DND-41 (cell line): ENCODE measurements around the gene ADAMTS13.

Experiments
- ATAC-seq: fragments of 200-7000 bp; cut with Tn5 transposase; 3 replicates; pipeline ENCODE4 v1.9.1; 2021; ENCODE audit warnings: low read depth; ENCODE audit not compliant: insufficient read depth
- DNase-seq: peaks from one replicate; pipeline ENCODE4 v3.0.0-alpha.2; 2020
- H2AFZ ChIP-seq: 2 replicates; pipeline ENCODE4 v1.6.0; 2012; ENCODE audit warnings: low read depth, low read length
- H3K27ac ChIP-seq: 2 replicates; pipeline ENCODE4 v1.5.1; 2012; ENCODE audit warnings: low read length, inconsistent platforms
- H3K27me3 ChIP-seq: fragments of 200-600 bp; sonication (generic); 2 replicates; pipeline ENCODE4 v1.6.0; 2012; ENCODE audit warnings: low read length, mild to moderate bottlenecking, inconsistent platforms; ENCODE audit not compliant: insufficient read depth, poor library complexity
- H3K36me3 ChIP-seq: 2 replicates; pipeline ENCODE4 v1.5.1; 2012; ENCODE audit warnings: low read length, inconsistent platforms; ENCODE audit not compliant: insufficient read depth
- H3K4me1 ChIP-seq: 2 replicates; pipeline ENCODE4 v1.5.1; 2012; ENCODE audit warnings: mild to moderate bottlenecking, low read length; ENCODE audit not compliant: insufficient read depth
- H3K4me2 ChIP-seq: 2 replicates; pipeline ENCODE4 v1.6.0; 2012; ENCODE audit warnings: mild to moderate bottlenecking, moderate library complexity, low read length, inconsistent platforms; ENCODE audit not compliant: insufficient read depth
- H3K4me3 ChIP-seq, 2 experiments: fragments of 200-600 bp in 1 of 2; shearing (Covaris generic) in 1 of 2; 2 replicates each; pipeline ENCODE4 v1.5.1; 2012 to 2016; ENCODE audit warnings: inconsistent platforms in 2 of 2, low read length in 2 of 2, mild to moderate bottlenecking in 2 of 2, low read depth in 1 of 2, moderate library complexity in 1 of 2
- H3K79me2 ChIP-seq: 2 replicates; pipeline ENCODE4 v1.6.0; 2012; ENCODE audit warnings: low read length, inconsistent platforms; ENCODE audit not compliant: insufficient read depth
- H3K9ac ChIP-seq: 2 replicates; pipeline ENCODE4 v1.6.0; 2012; ENCODE audit warnings: low read depth, mild to moderate bottlenecking, inconsistent platforms, low read length, moderate library complexity
- H3K9me3 ChIP-seq: 2 replicates; pipeline ENCODE4 v1.5.1; 2012; ENCODE audit warnings: low read length, moderate library complexity, mild to moderate bottlenecking, inconsistent platforms; ENCODE audit not compliant: insufficient read depth, severe bottlenecking
- H4K20me1 ChIP-seq: 2 replicates; pipeline ENCODE4 v1.6.0; 2012; ENCODE audit warnings: low read length; ENCODE audit not compliant: insufficient read depth
- CTCF ChIP-seq: IDR thresholded peaks from 2 replicates; pipeline ENCODE4 v1.5.1; 2012; ENCODE audit warnings: borderline replicate concordance, low read length, moderate library complexity, mild to moderate bottlenecking; ENCODE audit not compliant: poor library complexity, severe bottlenecking; ENCODE audit errors: extremely low read depth
- EZH2 ChIP-seq: IDR thresholded peaks from 3 replicates; pipeline ENCODE4 v1.6.1; 2012; ENCODE audit warnings: borderline replicate concordance, low read depth, mild to moderate bottlenecking, moderate library complexity, low read length, inconsistent platforms; ENCODE audit not compliant: severe bottlenecking

Gene ADAMTS13

GRCh38 chr9:133464638-133465037 is 42.5 kb downstream of the ADAMTS13 start:
- Histone ChIP-seq H3K9me3 (no peaks in the 10 kb centered on the region), H3K36me3 (no peaks in the 10 kb centered on the region), H4K20me1 (peaks cover 10% of the 10 kb centered on the region; the same call in 1 of the 2 replicates), H3K4me3 (no peak overlapping the region), H3K4me1 (peaks cover 9% of the 10 kb centered on the region; the same call in 1 of the 2 replicates), H3K27me3 (no peaks in the 10 kb centered on the region), H3K27ac (no peak overlapping the region), H3K4me2 (no peak overlapping the region), H2AFZ (no peak overlapping the region), H3K79me2 (no peaks in the 10 kb centered on the region), H3K9ac (no peak overlapping the region)
- ATAC-seq (no peak), DNase-seq (no peak)
- TF ChIP-seq CTCF (no peak), EZH2 (no peak)

- TF ChIP-seq EZH2, result no peak
- TF ChIP-seq CTCF, result no peak
- Histone ChIP-seq H3K27ac (no peak overlapping the region), H3K9ac (no peak overlapping the region), H3K4me2 (no peak overlapping the region), H3K4me3 (no peak overlapping the region), H2AFZ (no peak overlapping the region), H3K4me1 (no peaks in the 10 kb centered on the region), H3K79me2 (no peaks in the 10 kb centered on the region), H3K9me3 (no peaks in the 10 kb centered on the region), H4K20me1 (peaks cover 7% of the 10 kb centered on the region; the same call in 1 of the 2 replicates), H3K27me3 (no peaks in the 10 kb centered on the region), H3K36me3 (no peaks in the 10 kb centered on the region)
- ATAC-seq (no peak), DNase-seq (no peak)
Measured at GRCh38 chr9:133465984-133466383, 43.8 kb downstream of the ADAMTS13 start.

GRCh38 chr9:133467101-133467500 is 44.9 kb downstream of the ADAMTS13 start:
- Histone ChIP-seq H3K79me2 (no peaks in the 10 kb centered on the region), H3K4me2 (no peak overlapping the region), H3K4me1 (no peaks in the 10 kb centered on the region), H3K4me3 (no peak overlapping the region), H3K9ac (no peak overlapping the region), H2AFZ (no peak overlapping the region), H4K20me1 (peaks cover 4% of the 10 kb centered on the region; the same call in 1 of the 2 replicates), H3K27ac (no peak overlapping the region), H3K27me3 (no peaks in the 10 kb centered on the region), H3K36me3 (peaks cover 4% of the 10 kb centered on the region; the same call in 1 of the 2 replicates), H3K9me3 (no peaks in the 10 kb centered on the region)
- ATAC-seq (no peak), DNase-seq (no peak)
- TF ChIP-seq EZH2 (no peak), CTCF (no peak)
